HG02610 (cell line): ENCODE measurements around the gene NACC2.
"Not testable (repeated sequence)": the region's sequence is repeated elsewhere in the genome, so short reads cannot be mapped to it uniquely, and the experiment has no call there.

Experiments used
- ATAC-seq: cut with Tn5 transposase; IDR thresholded peaks from one replicate; pipeline ENCODE4 v1.9.1; 2021; ENCODE audit warnings: mild to moderate bottlenecking, moderate library complexity; ENCODE audit not compliant: unreplicated experiment

The NACC2 gene

DNA sequence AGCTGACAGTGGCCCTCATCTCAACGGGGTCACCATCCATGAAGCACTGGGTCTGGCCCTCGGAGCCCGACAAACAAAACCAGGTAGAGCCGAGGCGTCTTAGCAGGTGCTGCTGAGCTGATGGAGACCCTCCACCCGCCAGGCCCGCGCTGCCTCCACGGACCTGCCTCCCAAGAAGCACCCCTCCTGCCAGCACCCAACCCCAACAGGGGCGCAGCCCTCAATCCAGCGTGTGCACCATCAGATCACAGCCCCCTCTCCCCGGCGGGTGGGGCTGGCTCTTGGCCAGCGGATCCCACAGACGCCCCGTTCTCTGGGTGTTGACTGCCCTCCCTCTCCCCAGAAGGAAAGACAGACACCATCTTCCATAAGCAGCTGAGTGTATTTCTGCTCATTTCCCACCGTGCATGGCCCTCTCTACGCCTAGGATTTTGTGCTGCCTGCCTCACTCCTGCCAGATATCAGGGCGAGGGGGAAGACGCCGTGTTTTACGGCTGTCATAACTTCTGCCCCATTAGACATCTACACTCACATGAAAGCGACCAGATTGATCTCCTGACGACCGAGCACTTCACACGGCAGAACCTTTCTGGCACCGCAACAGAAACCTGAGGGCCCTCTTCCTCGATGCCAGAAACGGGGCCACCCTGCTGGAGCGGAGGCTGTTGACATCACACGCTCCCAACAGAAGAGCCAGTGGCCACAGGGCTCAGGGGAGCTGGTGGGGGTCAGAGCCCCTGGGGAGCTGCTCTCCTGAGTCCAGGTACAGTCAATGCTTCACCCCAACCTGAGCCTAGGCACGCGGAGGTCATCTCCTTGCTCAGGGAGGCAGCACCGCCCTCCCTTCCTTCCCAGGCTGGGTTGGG is 12.4 kb downstream of the NACC2 start:
- ATAC-seq: no peak

DNA sequence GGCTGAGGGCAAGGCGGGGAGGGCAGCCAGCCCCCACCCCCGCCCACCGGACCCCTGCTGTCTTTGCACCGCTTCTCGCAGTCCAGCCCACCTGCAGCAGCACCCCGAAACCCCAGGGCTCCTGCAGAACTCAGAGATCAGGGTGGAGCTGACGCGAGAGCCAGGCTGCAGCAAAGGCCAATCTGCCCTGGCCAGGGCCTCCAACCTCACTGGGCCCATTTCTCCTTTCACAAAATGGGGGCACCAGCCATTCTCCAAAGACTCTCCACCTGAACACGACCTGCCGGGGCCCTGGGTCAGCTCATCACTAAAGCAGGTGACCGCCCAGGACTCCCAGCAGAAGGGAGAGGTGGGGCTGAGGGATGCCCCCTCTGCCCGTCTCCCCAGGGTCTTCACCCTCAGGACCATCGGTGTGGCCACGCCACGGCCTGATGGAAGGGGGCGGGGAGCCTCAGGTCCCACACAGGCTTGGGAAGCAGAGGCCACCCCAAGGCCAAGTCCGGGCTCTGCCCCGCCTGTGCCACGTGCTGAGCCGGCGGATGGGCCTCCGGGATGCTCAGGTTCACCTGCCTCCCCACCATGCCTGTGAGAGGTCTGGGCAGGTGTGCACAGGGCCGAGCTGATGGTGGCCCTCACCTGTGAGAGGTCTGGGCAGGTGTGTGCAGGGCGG is 13.1 kb downstream of the NACC2 start:
- no peak for ATAC-seq

GRCh38 chr9:136081113-136081825 is 13.8 kb downstream of the NACC2 start:
- no peak for ATAC-seq

GRCh38 chr9:136080716-136081112 is 14.4 kb downstream of the NACC2 start:
- no peak for ATAC-seq

- ATAC-seq: no peak
These were observed 15.2 kb downstream of the NACC2 start for GRCh38 chr9:136079916-136080246.

- no peak for ATAC-seq
These were observed 15.7 kb downstream of the NACC2 start for GRCh38 chr9:136079211-136079915.

GRCh38 chr9:136078498-136079011 is 16.5 kb downstream of the NACC2 start:
- ATAC-seq: no peak

DNA sequence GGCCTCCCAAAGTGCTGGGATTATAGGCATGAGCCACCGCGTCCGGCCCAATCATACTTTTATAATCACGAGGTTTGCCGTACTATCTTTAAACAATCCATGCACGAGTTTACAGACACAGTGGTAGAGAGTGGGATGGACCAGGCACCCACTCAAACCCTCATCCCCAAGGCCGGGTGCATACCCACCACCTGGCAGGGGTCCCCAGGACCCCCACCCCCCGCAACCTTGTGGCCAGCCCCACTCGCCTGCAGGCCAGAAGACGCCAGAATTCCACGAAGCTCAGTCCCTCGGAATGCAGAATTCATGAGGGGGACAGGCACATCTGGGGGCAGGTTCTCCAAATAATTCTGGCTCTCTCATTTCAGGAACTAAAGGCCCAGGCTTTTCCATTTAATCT is 17.1 kb downstream of the NACC2 start:
- ATAC-seq: no peak

GRCh38 chr9:136077491-136077890 is 17.6 kb downstream of the NACC2 start:
- no peak for ATAC-seq

- no peak for ATAC-seq
These were observed 19.0 kb downstream of the NACC2 start for GRCh38 chr9:136075881-136076678.

- no peak for ATAC-seq
These were observed 19.8 kb downstream of the NACC2 start for GRCh38 chr9:136075134-136075841.

DNA sequence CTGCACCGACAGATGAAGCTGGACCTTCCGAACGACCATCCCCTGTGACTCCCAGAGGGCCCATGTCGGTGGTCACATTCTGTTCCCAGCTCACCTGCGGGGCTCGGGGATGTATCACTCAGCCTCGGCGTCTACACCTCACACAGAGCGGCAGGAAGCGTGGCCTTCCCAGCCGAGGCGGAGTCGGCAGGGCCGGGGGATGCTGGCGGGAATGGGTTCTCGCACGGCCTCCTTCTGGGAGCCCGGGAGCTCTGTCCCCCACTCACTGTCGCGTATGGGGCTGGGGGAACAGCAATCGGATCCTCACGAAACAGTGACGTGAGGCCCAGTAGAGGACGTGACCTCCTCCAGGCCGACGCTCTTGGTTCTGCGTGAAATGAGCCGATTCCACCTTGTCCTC is 20.4 kb downstream of the NACC2 start:
- ATAC-seq: no peak

GRCh38 chr9:136062657-136063439 is 32.2 kb downstream of the NACC2 start:
- no peak for ATAC-seq

DNA sequence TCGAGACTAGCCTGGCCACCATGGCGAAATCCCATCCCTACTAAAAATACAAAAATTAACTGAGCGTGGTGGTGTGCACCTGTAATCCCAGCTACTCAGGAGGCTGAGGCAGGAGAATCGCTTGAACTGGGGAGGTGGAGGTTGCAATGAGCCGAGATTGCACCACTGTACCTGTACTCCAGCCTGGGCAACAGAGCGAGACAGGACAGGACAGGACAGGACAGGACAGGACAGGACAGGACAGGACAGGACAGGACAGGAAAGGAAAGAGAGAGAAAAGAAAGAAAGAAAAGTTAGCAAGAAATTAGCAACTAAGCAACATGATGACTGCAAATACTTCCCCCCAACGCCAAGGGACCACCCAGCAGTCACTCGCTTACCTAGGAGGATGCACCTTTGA is 33.2 kb downstream of the NACC2 start:
- not testable (repeated sequence) for ATAC-seq

- ATAC-seq: no peak
These were observed 33.7 kb downstream of the NACC2 start for GRCh38 chr9:136061405-136061804.

- no peak for ATAC-seq
These were observed 34.3 kb downstream of the NACC2 start for GRCh38 chr9:136060671-136061371.

DNA sequence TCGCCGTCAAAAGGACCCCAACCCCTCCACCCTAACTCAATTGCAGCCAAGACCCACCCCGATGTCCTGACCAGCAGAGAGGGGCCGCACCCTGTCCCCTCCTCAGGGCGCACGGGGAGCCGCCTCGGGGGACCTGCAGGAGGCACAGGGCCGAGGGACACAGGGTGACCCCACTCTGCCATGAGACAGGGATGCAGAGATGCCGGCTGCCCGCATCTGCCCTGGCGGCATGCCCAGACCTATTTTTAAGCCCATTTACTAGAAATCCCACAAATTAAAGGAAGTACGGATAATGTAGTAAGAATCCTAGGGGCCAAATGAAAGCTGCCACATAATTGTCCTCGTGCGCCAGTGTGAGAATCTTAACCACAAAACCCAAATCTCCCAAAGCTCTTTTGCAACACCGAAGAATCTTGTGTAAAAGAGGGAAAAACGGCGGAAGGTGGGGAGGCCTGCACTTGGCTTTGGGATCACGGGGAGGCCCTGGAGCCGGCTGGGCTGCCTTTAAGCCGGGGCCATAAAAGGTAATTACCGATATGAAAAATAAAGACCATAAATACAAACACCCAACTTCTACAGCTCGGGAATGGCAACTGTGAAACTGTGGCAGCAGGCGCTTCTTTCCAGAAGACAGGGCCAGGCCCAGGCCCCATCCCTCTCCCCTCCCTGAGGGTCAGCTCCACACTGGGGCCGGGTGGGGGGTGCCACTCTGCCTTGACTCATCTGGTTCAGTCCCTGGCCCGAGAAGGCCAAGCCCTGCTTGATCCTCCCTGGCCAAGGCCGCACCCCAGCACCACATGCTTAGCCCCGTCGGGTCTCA is 35.0 kb downstream of the NACC2 start:
- no peak for ATAC-seq
